Caco-2 (cell line): ENCODE measurements around the gene CAPN12. TPM values are rescaled to one million over a fixed set of nuclear protein-coding genes. Genes with fewer than 3 reads are reported as not detected.
A peak's percentile ranks its signal among the peaks of the same experiment; 100 is the strongest.

ENCODE experiments used
- BruUV-seq: library from RNA; stranded (reverse); fragments of 400-500 nt; replicated peaks from 2 replicates; lab custom pipeline; 2021; lab: Mats Ljungman, UMichigan
- CTCF ChIA-PET: fragments of 300-600 bp; sonication (Branson Sonifier 250); formaldehyde crosslinking; loops from one replicate; lab custom pipeline; 2022; ENCODE audit warnings: antibody characterized with exemption; lab: Charles Lee
- POLR2A ChIA-PET: fragments of 300-600 bp; sonication (Branson Sonifier 250); formaldehyde crosslinking; loops from one replicate; lab custom pipeline; 2022; ENCODE audit warnings: antibody characterized with exemption; lab: Charles Lee
- DNase-seq, 2 experiments: peaks; one replicate each; pipeline versions ENCODE4 v3.0.0 to v3.0.0-alpha.2; 2020 to 2022
- H3K27me3 ChIP-seq: replicated peaks from 2 replicates; pipeline ENCODE4 v1.6.0; 2011; ENCODE audit warnings: low read length; ENCODE audit not compliant: control insufficient read depth, insufficient read depth
- H3K36me3 ChIP-seq: 2 replicates; pipeline ENCODE4 v1.5.1; 2011; ENCODE audit warnings: low read length; ENCODE audit not compliant: control insufficient read depth, insufficient read depth
- H3K4me1 ChIP-seq: fragments of 250-450 bp; sonication (Bioruptor Pico); 2 replicates; pipeline ENCODE4 v1.5.1; 2020; ENCODE audit warnings: mild to moderate bottlenecking
- H3K4me3 ChIP-seq: 2 replicates; pipeline ENCODE4 v1.5.1; 2011; ENCODE audit warnings: low read depth, mild to moderate bottlenecking, control low read depth, low read length
- H3K9me3 ChIP-seq: fragments of 250-450 bp; sonication (Bioruptor Pico); 2 replicates; pipeline ENCODE4 v1.5.1; 2020; ENCODE audit warnings: mild to moderate bottlenecking, moderate library complexity
- H3K27ac Mint-ChIP-seq: one replicate; pipeline ENCODE4 v1.8.0; 2022; ENCODE audit warnings: mixed read lengths; ENCODE audit not compliant: unreplicated experiment
- H3K27me3 Mint-ChIP-seq: one replicate; pipeline ENCODE4 v1.8.0; 2022; ENCODE audit warnings: mixed read lengths; ENCODE audit not compliant: insufficient read depth, unreplicated experiment
- H3K36me3 Mint-ChIP-seq: one replicate; pipeline ENCODE4 v1.8.0; 2022; ENCODE audit warnings: mild to moderate bottlenecking, mixed read lengths; ENCODE audit not compliant: insufficient read depth, unreplicated experiment
- H3K4me1 Mint-ChIP-seq: one replicate; pipeline ENCODE4 v1.8.0; 2022; ENCODE audit warnings: low read depth, mixed read lengths; ENCODE audit not compliant: unreplicated experiment
- H3K4me3 Mint-ChIP-seq: one replicate; pipeline ENCODE4 v1.8.0; 2022; ENCODE audit warnings: mild to moderate bottlenecking, moderate library complexity, mixed read lengths; ENCODE audit not compliant: unreplicated experiment
- H3K9me3 Mint-ChIP-seq: one replicate; pipeline ENCODE4 v1.8.0; 2022; ENCODE audit warnings: mixed read lengths; ENCODE audit not compliant: unreplicated experiment
- CTCF ChIP-seq, 2 experiments: fragments of 200-600 bp in 1 of 2; IDR thresholded peaks; 1 replicate in 1 of 2; 2 replicates in 1 of 2; pipeline versions ENCODE4 v1.5.1 to v1.8.0; 2011 to 2022; ENCODE audit warnings: antibody characterized with exemption in 1 of 2, control low read depth in 1 of 2, inconsistent platforms in 1 of 2, low read depth in 1 of 2, low read length in 1 of 2, mild to moderate bottlenecking in 1 of 2, moderate library complexity in 1 of 2; ENCODE audit not compliant: insufficient read depth in 1 of 2, severe bottlenecking in 1 of 2, unreplicated experiment in 1 of 2
- intact Hi-C: fragments of 100-400 bp; cut with micrococcal nuclease; formaldehyde crosslinking; loops from one replicate; pipeline ENCODE4 v1.10.0; 2022; ENCODE audit not compliant: unreplicated experiment
- total RNA-seq: library from RNA; stranded (reverse); gene quantifications from 2 replicates; pipeline ENCODE4 v1.2.3, GENCODE V29; 2022

CAPN12 gene
- total RNA-seq, 1 experiment from 2014 or later = 8.8 TPM

- ChIA-PET CTCF (interaction anchor here (0.7 kb wide), 1 partner anchor 119 kb away, joined by 8 read pairs; no protein-coding TSS in a partner anchor), POLR2A (no interaction called here)
- Mint-ChIP-seq H3K4me3 (no peak overlapping the region), H3K9me3 (no peaks in the 10 kb centered on the region), H3K4me1 (no peaks in the 10 kb centered on the region), H3K36me3 (peaks cover 6% of the 10 kb centered on the region), H3K27me3 (no peaks in the 10 kb centered on the region), H3K27ac (no peak overlapping the region)
- Histone ChIP-seq H3K4me1 (no peaks in the 10 kb centered on the region), H3K36me3 (no peaks in the 10 kb centered on the region), H3K4me3 (no peak overlapping the region), H3K9me3 (no peaks in the 10 kb centered on the region), H3K27me3 (no peaks in the 10 kb centered on the region)
- TF ChIP-seq CTCF (IDR thresholded peaks at IDR 0.05; ENCODE audit: insufficient read depth in 1 of 2, low read depth in 1 of 2, low read length in 1 of 2, severe bottlenecking in 1 of 2, unreplicated experiment in 1 of 2) = no peak
- DNase-seq = no peak
- intact Hi-C loops = no loop called here
- BruUV-seq = no TSS peak
These were observed 628 bp downstream of the CAPN12 start for GRCh38 chr19:38743394-38744297.

- BruUV-seq = no TSS peak
- H3K9me3 Mint-ChIP-seq = no peaks in the 10 kb centered on the region
- H3K9me3 ChIP-seq = no peaks in the 10 kb centered on the region
- peaks cover 4% of the 10 kb centered on the region; the same call in 1 of the 2 replicates for H3K4me1 ChIP-seq
- intact Hi-C loops = no loop called here
- no peak overlapping the region for H3K27ac Mint-ChIP-seq
- H3K36me3 ChIP-seq = no peaks in the 10 kb centered on the region
- no peaks in the 10 kb centered on the region for H3K27me3 ChIP-seq
- no peak overlapping the region for H3K4me3 ChIP-seq
- TF ChIP-seq CTCF (IDR thresholded peaks at IDR 0.05; ENCODE audit: insufficient read depth in 1 of 2, low read depth in 1 of 2, low read length in 1 of 2, severe bottlenecking in 1 of 2, unreplicated experiment in 1 of 2) = no peak
- no peak overlapping the region for H3K4me3 Mint-ChIP-seq
- no peaks in the 10 kb centered on the region for H3K27me3 Mint-ChIP-seq
- POLR2A ChIA-PET = no interaction called here
- peaks cover 12% of the 10 kb centered on the region for H3K36me3 Mint-ChIP-seq
- peaks cover 2% of the 10 kb centered on the region for H3K4me1 Mint-ChIP-seq
- DNase-seq = peak in 1 of 2 experiments; percentile 35
- CTCF ChIA-PET = interaction anchor here (0.7 kb wide), 1 partner anchor 120 kb away, joined by 8 read pairs; no protein-coding TSS in a partner anchor
These were observed 1.4 kb downstream of the CAPN12 start for GRCh38 chr19:38742906-38743305.

- Mint-ChIP-seq H3K27ac (no peak overlapping the region), H3K4me3 (no peak overlapping the region), H3K36me3 (peaks cover 13% of the 10 kb centered on the region), H3K9me3 (no peaks in the 10 kb centered on the region), H3K27me3 (no peaks in the 10 kb centered on the region), H3K4me1 (peaks cover 6% of the 10 kb centered on the region)
- H3K4me3 ChIP-seq = no peak overlapping the region
- H3K4me1 ChIP-seq = peaks cover 10% of the 10 kb centered on the region; the same call in 1 of the 2 replicates
- no peaks in the 10 kb centered on the region for H3K27me3 ChIP-seq
- DNase-seq = peak in 1 of 2 experiments; percentile 31
- intact Hi-C loops = no loop called here
- ChIA-PET POLR2A (interaction anchor here (0.5 kb wide), 1 partner anchor 21 kb away, joined by 5 read pairs; no protein-coding TSS in a partner anchor), CTCF (interaction anchor here (0.6 kb wide), 1 partner anchor 107 kb away, joined by 10 read pairs; no protein-coding TSS in a partner anchor)
- BruUV-seq = no TSS peak
- H3K9me3 ChIP-seq = no peaks in the 10 kb centered on the region
- no peaks in the 10 kb centered on the region for H3K36me3 ChIP-seq
- no peak for TF ChIP-seq CTCF (IDR thresholded peaks at IDR 0.05; ENCODE audit: insufficient read depth in 1 of 2, low read depth in 1 of 2, low read length in 1 of 2, severe bottlenecking in 1 of 2, unreplicated experiment in 1 of 2)
These were observed 2.0 kb downstream of the CAPN12 start for GRCh38 chr19:38742296-38742695.
